ENCODE data around the gene CMTM7.
"Not testable (repeated sequence)": the region's sequence is repeated elsewhere in the genome, so short reads cannot be mapped to it uniquely, and the experiment has no call there.

The CMTM7 gene

DNA sequence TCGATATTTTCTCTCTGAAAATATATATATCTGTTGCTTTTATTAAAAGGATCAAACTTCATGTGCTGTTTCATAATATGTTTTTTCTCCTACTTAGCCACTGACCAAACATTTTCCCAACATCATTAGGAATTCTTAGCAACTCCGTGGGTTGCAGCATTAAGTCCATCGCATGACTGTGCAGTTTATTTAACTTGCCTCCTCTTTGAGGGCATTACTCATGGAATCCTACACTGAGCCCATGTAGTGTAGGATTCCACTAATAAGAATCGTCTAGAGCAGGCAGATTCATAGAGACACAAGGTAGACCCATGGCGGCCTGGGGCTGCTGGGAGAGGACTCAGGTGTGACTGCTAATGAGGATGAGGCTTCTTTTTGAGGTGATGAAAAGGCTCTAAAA is 61.7 kb downstream of the CMTM7 start:
- DNase-seq (peak in 1 of 2 donors; percentile 2), ATAC-seq (no peak)
- Mint-ChIP-seq H3K27me3 (no peaks in the 10 kb centered on the region), H3K4me3 (no peak overlapping the region), H3K27ac (peak overlapping the region in 1 of 2 donors; percentile 14), H3K4me1 (peaks cover 61% of the 10 kb centered on the region), H3K9me3 (no peaks in the 10 kb centered on the region)

DNA sequence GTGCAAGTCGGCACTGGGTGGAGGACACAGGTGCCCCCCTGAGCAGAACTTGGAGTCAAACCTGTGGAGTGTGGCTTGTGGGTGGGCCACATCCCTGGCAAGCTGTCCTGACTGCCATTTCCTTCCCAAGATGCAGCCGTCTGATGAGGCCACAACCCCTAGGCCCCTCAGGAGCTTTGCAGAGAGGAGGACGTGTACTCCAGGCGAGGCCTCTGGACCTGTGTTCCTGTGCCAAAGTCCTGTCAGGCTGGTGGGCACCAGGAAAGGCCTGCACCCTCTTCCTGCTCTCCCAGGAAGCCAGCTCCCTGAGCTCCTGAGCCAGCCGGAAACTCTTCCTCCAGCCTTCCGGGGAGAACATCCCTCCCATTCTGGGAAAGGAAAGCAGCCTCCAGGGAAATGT is 62.5 kb downstream of the CMTM7 start:
- Mint-ChIP-seq H3K27me3 (no peaks in the 10 kb centered on the region), H3K9me3 (no peaks in the 10 kb centered on the region), H3K27ac (peak overlapping the region in 1 of 2 donors; percentile 23), H3K4me3 (no peak overlapping the region), H3K4me1 (peaks cover 59% of the 10 kb centered on the region)
- DNase-seq, result peak in 1 of 2 donors; percentile 7
- no peak for ATAC-seq

DNA sequence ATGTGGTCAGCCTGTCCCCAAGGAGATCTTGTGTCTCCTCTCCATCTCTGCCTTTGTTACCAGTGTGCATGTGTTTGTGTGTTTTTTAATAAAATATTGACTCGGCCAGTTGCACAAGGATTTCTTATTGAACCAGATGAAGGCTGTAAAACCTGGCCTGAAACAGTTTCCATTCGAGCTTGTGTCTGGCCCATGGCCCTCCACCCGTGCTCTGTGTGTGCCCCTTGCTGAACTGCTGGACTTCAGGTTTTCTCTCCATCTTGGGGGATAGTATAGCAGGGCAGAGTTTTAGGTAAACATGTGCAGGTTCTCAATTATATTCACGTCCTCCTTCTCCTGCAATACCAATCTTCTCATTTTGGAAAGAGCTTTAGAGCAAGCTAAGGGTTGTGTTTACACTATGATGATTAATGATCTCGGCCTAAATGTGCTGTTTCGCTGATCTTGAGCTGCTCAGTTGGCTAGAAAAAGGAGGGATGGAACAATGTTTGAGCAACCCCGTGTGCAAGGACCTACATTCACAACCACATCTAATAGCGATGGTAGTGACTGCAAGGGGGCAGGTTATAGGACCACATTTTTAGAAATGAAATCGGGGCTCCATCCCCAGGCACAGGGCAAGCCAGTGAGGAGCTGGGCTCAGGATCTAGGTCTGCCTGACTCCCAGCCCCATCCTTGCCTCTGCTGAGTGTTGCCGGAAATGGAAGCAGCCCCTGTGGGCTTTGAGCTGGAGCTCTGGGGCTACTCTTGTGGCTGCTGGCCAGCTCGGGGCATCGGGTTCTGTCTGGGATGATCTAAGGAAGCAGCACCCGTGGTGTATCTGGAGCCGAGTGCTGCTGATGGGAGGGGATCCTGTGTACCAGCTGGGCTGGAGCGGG is 63.3 kb downstream of the CMTM7 start:
- ATAC-seq, result no peak
- Mint-ChIP-seq H3K27me3 (no peaks in the 10 kb centered on the region), H3K9me3 (no peaks in the 10 kb centered on the region), H3K4me1 (peaks cover 59% of the 10 kb centered on the region), H3K4me3 (peak overlapping the region in 1 of 2 donors; percentile 31), H3K27ac (peak overlapping the region; percentile 23 to 69)
- DNase-seq, result peak in 1 of 2 donors; percentile 2

DNA sequence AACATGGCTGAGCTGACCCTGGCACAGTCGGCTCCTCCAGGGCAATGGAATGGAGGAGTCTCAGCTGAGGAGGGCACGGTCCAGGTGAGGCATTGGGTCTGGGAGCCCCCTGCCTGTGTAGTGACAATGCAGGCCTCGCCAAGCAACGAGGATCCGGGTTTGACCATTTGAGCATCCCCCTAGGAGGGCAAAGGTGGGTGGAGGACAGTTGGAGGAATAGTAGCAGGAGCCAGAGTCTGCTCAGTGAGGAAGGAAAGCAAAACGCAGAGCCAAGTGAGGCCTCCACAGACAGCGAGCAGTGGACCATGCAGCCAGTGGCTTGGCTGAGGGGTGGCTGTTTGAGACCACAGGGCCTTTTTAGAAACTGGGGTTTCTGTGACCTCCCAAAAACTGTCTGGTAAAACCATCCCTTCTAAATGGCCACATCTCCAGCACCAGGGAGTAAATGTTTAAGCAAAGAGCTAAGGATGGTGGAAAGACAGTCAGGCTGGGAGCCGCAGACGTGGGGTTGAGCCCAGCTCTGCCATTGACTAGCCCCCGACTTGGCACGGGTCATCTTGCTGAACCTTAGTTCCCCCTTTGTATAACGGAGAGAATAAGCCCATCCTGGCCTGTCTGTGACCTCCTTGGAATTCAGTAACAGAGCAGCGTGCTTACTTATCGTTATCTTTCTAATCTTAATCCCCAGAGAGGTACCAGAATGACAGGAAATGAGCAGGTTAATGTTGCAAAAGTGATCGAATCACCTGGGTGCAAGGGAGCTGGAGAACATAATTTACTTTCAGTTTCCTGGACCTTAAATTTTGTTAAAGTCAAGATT is 64.2 kb downstream of the CMTM7 start:
- peak in 1 of 2 donors; percentile 7 for DNase-seq
- H3K27ac Mint-ChIP-seq, result peak overlapping the region; percentile 71 to 86
- no peaks in the 10 kb centered on the region for H3K9me3 Mint-ChIP-seq
- peaks cover 52% of the 10 kb centered on the region for H3K4me1 Mint-ChIP-seq
- peak overlapping the region; percentile 21 to 31 for H3K4me3 Mint-ChIP-seq
- no peaks in the 10 kb centered on the region for H3K27me3 Mint-ChIP-seq
- no peak for ATAC-seq

DNA sequence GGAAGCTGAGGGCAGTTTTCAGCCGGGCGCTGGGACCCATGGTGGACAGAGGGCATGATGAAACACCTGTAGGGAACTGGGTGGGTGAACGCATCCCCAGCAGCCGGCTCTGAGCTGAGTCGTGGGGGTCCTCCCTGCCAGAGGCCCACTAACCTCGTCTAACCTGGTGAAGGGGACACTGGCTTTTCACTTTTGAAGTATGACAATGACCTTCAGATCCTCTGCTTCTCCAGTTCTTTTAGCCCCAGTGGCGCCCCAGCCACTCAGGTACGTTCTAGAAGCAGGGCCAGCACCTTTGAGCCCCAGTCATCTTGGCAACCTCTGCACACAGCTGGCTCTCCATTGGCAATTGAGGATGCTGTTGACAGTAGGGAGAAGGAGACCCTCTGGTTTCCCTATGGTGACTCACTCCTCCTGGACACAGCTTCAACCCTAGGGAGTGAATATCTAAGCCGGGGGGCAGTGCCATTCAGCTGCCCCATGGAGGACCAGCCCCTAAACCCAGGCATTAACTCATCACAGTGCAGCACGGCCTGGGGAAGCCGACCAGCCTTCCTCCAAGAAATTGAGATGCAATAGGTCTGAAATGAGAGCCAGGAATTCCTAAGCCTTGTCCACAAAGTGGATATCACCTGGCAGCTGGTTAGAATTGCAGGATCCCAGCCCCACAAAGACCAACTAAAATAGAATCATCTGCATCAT is 64.9 kb downstream of the CMTM7 start:
- H3K27ac Mint-ChIP-seq, result peak overlapping the region; percentile 38 to 71
- peak in 1 of 2 donors; percentile 9 for DNase-seq
- H3K4me1 Mint-ChIP-seq, result peaks cover 52% of the 10 kb centered on the region
- H3K4me3 Mint-ChIP-seq, result peak overlapping the region in 1 of 2 donors; percentile 31
- no peaks in the 10 kb centered on the region for H3K27me3 Mint-ChIP-seq
- H3K9me3 Mint-ChIP-seq, result no peaks in the 10 kb centered on the region
- no peak for ATAC-seq

DNA sequence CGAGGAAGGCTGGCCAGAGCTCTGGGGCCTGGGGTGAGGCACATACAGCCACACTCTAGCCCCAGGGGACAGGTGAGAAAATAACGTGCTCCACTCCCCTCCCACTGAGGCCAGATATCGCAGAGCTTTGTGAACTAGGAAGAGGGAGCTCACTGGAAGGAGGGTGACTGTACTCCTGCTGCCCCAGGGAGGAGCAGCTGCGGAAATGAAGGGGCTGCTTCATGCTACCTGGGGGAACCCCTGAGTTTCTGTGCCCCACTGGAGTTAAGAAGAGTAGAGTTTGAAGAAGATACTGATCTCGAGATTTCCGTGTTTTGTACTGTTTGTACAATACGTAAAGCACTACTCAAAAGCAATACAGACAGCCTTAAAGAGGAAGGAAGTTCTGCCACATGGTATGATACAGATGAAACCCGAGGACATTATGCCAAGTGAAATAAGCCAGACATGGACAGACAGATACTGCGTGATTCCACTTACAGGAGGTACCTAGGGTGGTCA is 66.4 kb downstream of the CMTM7 start:
- peaks cover 52% of the 10 kb centered on the region for H3K4me1 Mint-ChIP-seq
- DNase-seq, result peak; percentile 43 to 64

GRCh38 chr3:32459450-32459849 is 67.8 kb downstream of the CMTM7 start:
- no peak overlapping the region for H3K27ac Mint-ChIP-seq
- DNase-seq (no peak), ATAC-seq (no peak)
- H3K4me1 Mint-ChIP-seq, result peaks cover 42% of the 10 kb centered on the region
- peak overlapping the region; percentile 48 to 83 for H3K4me3 Mint-ChIP-seq
- H3K27me3 Mint-ChIP-seq, result no peaks in the 10 kb centered on the region
- no peaks in the 10 kb centered on the region for H3K9me3 Mint-ChIP-seq

More for the DNA sequence above, 66.4 kb downstream of the CMTM7 start:
- ATAC-seq, result peak; percentile 55
- Mint-ChIP-seq H3K9me3 (no peaks in the 10 kb centered on the region), H3K4me3 (peak overlapping the region; percentile 60 to 66), H3K27me3 (no peaks in the 10 kb centered on the region), H3K27ac (peak overlapping the region; percentile 85 to 88)

DNA sequence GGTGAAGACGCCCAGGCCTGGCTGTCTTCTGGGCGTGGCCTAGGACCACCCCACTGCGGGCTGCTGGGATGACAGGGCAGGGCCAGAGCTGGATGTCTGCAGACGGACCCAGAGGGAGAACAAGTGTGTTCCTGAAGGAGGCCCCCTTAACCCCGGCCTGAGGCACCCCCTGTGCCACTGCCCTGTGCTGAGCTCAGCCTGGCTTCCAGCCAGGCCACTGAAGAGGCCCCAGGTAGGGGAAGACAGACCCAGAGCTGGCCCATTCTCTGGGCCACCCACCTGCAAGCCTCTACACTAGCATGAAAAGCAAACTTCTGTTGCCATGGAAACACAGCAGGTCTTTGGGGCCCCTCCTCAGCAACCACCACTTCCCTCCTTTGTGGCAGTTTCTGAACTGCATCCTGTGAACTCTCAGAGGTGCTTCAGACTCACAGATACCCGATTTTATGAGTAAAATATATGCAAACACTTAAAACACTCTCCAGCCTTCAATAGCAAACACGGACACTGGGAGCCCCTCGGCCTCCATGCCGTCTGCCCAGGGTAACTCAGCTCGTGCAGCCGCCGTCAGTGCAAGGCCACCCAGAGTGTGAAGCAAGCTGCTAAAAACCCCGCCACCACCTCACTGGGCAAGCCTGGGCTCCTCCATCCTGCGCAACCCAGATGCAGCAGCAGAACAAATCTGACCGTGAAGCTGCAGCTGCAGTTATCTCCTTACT is 68.5 kb downstream of the CMTM7 start:
- H3K4me1 Mint-ChIP-seq, result peaks cover 35% of the 10 kb centered on the region
- ATAC-seq, result peak; percentile 94
- H3K27ac Mint-ChIP-seq, result no peak overlapping the region
- no peaks in the 10 kb centered on the region for H3K9me3 Mint-ChIP-seq
- H3K27me3 Mint-ChIP-seq, result no peaks in the 10 kb centered on the region
- DNase-seq, result peak; percentile 78 to 87
- peak overlapping the region in 1 of 2 donors; percentile 83 for H3K4me3 Mint-ChIP-seq

- Mint-ChIP-seq H3K4me1 (peaks cover 35% of the 10 kb centered on the region), H3K4me3 (peak overlapping the region in 1 of 2 donors; percentile 83)
- not testable (repeated sequence) for H3K27ac Mint-ChIP-seq, ATAC-seq, H3K27me3 Mint-ChIP-seq, H3K9me3 Mint-ChIP-seq
- peak in 1 of 2 donors; percentile 11 for DNase-seq
Measured at GRCh38 chr3:32460817-32461496, 69.3 kb downstream of the CMTM7 start.

DNA sequence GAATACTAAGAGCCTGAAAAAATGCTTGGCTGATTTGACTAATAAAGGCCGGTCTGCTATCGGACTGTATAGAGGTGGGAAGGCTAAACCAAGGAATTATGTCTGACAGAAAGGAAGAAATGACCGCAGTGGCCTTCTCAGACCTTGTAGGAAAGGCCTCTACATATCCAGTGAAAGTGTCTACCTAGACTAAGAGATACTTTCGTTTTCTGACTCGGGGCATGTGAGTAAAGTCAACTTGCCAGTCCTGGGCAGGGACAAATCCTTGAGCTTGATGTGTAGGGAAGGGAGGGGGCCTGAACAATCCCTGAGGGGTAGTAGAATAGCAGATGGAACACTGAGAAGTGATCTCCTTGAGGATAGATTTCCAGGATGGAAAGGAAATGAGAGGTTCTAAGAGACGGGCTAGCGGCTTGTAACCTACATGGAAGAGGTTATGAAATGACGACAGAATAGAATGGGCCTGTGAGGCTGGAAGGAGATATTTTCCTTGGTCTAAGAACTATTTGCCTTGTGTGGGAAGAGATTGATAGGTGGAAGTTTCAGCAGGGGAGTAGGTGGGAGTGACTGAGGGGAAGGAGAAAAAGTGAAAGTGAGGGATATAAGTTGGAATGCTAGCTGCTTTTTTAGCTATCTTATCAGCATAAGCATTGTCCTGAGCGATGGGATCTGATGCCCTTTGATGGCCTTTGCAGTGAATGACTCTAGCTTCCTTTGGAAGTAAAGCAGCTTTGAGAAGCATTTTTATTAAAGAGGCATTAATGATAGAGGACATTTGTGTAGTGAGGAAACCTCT is 70.7 kb downstream of the CMTM7 start:
- not testable (repeated sequence) for H3K9me3 Mint-ChIP-seq, H3K27me3 Mint-ChIP-seq, DNase-seq, H3K4me3 Mint-ChIP-seq, H3K27ac Mint-ChIP-seq, ATAC-seq
- peaks cover 30% of the 10 kb centered on the region for H3K4me1 Mint-ChIP-seq

DNA sequence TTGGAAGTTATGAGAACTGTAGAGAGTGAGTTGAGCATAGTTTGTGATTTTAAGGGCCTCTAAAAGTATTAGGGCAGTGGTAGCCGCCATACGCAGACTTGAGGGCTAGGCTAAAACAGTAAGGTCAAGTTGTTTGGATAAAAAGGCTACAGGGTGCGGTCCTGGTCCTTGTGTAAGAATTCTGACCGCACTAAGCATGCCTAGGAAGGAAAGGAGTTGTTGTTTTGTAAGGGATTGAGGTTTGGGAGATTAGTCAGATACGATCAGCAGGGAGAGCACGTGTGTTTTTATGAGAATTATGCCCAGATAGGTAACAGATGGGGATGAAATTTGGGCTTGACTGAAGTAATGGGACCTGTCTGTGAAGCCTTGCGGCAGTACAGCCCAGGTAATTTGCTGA is 71.8 kb downstream of the CMTM7 start:
- H3K4me1 Mint-ChIP-seq, result peaks cover 28% of the 10 kb centered on the region
- ATAC-seq, H3K27me3 Mint-ChIP-seq, DNase-seq, H3K9me3 Mint-ChIP-seq, H3K27ac Mint-ChIP-seq, H3K4me3 Mint-ChIP-seq: not testable (repeated sequence)

DNA sequence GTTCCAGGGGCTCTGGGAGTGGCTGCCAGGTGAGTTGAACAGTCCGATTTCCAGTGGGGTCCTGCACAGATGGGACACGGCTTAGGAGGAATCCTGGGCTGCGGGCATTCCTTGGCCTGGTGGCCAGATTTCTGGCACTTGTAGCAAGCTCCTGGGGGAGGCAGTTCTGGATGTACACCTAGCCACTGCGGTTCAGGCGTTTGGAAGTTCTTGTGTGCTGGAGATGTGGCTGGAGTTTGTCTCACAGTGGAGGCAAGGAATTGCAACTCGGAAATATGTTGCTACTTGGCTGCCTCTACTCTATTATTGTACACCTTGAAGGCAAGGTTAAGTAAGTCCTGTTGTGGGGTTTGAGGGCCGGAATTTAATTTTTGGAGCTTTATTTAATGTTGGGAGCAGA is 73.1 kb downstream of the CMTM7 start:
- not testable (repeated sequence) for DNase-seq, H3K27me3 Mint-ChIP-seq, ATAC-seq, H3K4me3 Mint-ChIP-seq, H3K9me3 Mint-ChIP-seq
- peak overlapping the region in 1 of 2 donors; percentile 9 for H3K27ac Mint-ChIP-seq
- peaks cover 36% of the 10 kb centered on the region for H3K4me1 Mint-ChIP-seq

- H3K27me3 Mint-ChIP-seq, H3K27ac Mint-ChIP-seq, DNase-seq, ATAC-seq, H3K9me3 Mint-ChIP-seq: not testable (repeated sequence)
- Mint-ChIP-seq H3K4me1 (peaks cover 56% of the 10 kb centered on the region), H3K4me3 (peak overlapping the region in 1 of 2 donors; percentile 40)
Measured at GRCh38 chr3:32466808-32467207, 75.2 kb downstream of the CMTM7 start.

All from stimulated activated naive CD8-positive, alpha-beta T cell treated with anti-CD3 and anti-CD28 coated beads, Interleukin-15, amount 100 ng/mL, for 72 hours (primary cell).